Activated gamma-delta T cell treated with anti-CD3 and anti-CD28 coated beads, Interleukin-2, amount 50 U/mL, for 16 hours (primary cell): ENCODE measurements around the gene PER3.

Source experiments
- DNase-seq: peaks from one replicate; pipeline ENCODE4 v3.0.0-alpha.2; 2020; ENCODE audit warnings: low read depth

The PER3 gene

GRCh38 chr1:7873801-7874795 is 90.0 kb downstream of the PER3 start:
- DNase-seq: no peak

- no peak for DNase-seq
These were observed 93.9 kb downstream of the PER3 start for GRCh38 chr1:7878027-7878426.

- DNase-seq: no peak
These were observed 95.1 kb downstream of the PER3 start for GRCh38 chr1:7879228-7879627.

GRCh38 chr1:7884757-7885156 is 100.7 kb downstream of the PER3 start:
- no peak for DNase-seq

- DNase-seq: peak; percentile 1
These were observed 101.7 kb downstream of the PER3 start for GRCh38 chr1:7885513-7886404.

GRCh38 chr1:7886405-7886745 is 102.3 kb downstream of the PER3 start:
- no peak for DNase-seq

GRCh38 chr1:7888248-7889081 is 104.4 kb downstream of the PER3 start:
- no peak for DNase-seq

GRCh38 chr1:7890853-7891252 is 106.8 kb downstream of the PER3 start:
- DNase-seq: no peak

GRCh38 chr1:7891804-7892203 is 107.7 kb downstream of the PER3 start:
- DNase-seq: no peak

GRCh38 chr1:7893529-7894180 is 109.6 kb downstream of the PER3 start:
- DNase-seq: no peak
